ENCODE data around the gene ELL2.

DNA sequence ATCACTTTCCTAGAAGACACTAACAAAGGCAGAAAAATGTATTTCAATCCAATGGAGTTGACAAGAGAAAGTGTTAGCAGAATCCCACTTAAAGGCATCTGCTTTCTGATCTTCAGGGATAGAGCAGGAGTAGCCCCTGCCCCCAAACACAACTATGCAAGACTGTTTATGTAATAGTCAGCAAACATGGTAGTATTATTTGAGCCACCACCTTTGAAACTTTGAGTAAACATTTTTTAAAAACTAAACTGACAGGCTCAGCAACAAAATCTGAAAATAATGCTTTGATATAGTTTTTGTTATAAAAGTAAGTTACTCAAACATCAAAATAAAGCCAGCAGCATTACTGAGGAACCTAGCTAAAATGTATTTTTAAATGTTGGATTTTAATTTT is 4.8 kb downstream of the ELL2 start:
- TF ChIP-seq, protein P1, sequence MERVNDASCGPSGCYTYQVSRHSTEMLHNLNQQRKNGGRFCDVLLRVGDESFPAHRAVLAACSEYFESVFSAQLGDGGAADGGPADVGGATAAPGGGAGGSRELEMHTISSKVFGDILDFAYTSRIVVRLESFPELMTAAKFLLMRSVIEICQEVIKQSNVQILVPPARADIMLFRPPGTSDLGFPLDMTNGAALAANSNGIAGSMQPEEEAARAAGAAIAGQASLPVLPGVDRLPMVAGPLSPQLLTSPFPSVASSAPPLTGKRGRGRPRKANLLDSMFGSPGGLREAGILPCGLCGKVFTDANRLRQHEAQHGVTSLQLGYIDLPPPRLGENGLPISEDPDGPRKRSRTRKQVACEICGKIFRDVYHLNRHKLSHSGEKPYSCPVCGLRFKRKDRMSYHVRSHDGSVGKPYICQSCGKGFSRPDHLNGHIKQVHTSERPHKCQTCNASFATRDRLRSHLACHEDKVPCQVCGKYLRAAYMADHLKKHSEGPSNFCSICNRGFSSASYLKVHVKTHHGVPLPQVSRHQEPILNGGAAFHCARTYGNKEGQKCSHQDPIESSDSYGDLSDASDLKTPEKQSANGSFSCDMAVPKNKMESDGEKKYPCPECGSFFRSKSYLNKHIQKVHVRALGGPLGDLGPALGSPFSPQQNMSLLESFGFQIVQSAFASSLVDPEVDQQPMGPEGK (CRISPR knock-in tag; IDR thresholded peaks at IDR 0.05; ENCODE audit: borderline replicate concordance), result no peak
- TF ChIP-seq OSR1 (CRISPR knock-in tag; IDR thresholded peaks at IDR 0.05) (no peak), ESRRG (CRISPR knock-in tag; IDR thresholded peaks at IDR 0.05) (no peak), RARB (CRISPR knock-in tag; IDR thresholded peaks at IDR 0.05) (no peak), ZC3H10 (CRISPR knock-in tag; IDR thresholded peaks at IDR 0.05) (no peak), TOX (CRISPR knock-in tag; IDR thresholded peaks at IDR 0.05; ENCODE audit: borderline replicate concordance) (no peak), ZNF565 (CRISPR knock-in tag; conservative IDR thresholded peaks at IDR 0.05; ENCODE audit: low read depth) (no peak), SNAI2 (CRISPR knock-in tag; IDR thresholded peaks at IDR 0.05) (no peak), ZFP30 (CRISPR knock-in tag; IDR thresholded peaks at IDR 0.05) (no peak), ZNF70 (CRISPR knock-in tag; IDR thresholded peaks at IDR 0.05) (no peak)
